GM12873 (cell line): ENCODE results near the gene CEP112.
A peak's percentile ranks its signal among the peaks of the same experiment; 100 is the strongest.

Experiments
- CTCF ChIP-seq: IDR thresholded peaks from 2 replicates; pipeline ENCODE4 v1.5.1; 2012; ENCODE audit warnings: low read depth, mild to moderate bottlenecking, moderate library complexity, low read length, control low read depth; ENCODE audit not compliant: insufficient read depth; ENCODE audit errors: missing control alignments

Gene CEP112

GRCh38 chr17:66037221-66037620 is 154.7 kb downstream of the CEP112 start:
- TF ChIP-seq CTCF: no peak

DNA sequence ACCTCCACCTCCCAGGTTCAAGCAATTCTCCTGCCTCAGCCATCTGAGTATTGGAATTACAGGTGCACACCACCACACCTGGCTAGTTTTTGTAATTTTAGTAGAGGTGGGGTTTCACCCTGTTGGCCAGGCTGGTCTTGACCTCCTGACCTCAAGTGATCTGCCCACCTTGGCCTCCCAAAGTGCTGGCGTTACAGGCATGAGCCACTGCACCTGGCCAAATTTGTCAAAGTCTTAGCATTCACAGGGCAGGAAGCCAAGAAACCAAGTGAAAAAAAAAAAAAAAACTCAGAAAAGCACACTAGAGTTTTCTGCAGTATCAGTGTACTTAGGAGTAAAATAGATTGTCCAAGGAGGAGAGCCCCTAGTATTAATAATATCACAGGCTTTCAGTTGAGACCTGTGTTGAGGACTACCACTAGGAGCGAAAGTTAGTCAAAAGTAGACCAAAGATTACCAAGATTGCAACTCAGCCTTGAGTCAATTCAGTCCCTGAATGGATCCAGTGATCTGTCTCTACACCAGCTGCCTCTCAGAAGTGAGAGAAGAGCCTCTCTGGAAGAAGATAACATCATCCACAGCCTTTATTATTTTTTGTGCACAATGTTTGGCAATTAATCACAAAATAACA is 159.7 kb downstream of the CEP112 start:
- TF ChIP-seq CTCF: no peak

GRCh38 chr17:66025551-66025950 is 166.4 kb downstream of the CEP112 start:
- TF ChIP-seq CTCF: no peak

- TF ChIP-seq CTCF: peak; percentile 41
Measured at GRCh38 chr17:66021757-66022156, 170.2 kb downstream of the CEP112 start.

DNA sequence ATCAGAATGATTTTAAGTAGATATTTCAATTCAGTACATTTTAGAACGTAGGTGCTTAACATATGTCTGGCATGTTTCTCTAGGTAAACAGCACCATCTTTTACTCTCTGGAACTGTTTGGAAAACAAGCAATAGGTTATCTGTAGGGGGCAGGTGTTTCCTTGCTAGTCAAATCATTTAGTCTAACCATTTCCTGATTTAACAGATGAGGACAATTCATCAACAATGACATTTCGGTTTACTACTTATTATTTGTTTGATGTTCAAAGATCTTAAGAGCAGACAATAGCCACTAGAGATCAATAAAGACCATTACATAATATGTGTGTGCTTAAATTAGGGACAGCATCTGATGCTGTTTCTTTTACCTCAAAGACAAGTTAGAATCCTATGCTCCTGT is 173.1 kb downstream of the CEP112 start:
- no peak for TF ChIP-seq CTCF

DNA sequence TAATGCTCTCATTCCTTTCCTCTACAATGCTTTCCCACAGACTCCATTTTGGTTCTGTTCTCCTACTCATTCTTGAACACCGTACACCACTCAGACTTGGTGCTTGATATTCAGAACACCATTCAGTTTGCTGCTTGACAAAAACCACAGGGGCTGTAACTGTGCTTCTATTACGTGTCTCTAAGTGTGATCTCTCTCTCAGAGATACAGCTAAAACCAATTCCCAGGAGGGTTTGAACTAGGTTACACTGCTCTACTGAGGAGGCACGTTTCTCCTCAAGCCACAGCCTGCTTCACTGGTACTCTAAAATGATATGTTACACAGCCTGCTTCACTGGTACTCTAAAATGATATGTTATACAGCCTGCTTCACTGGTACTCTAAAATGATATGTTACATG is 175.7 kb downstream of the CEP112 start:
- TF ChIP-seq CTCF: no peak

GRCh38 chr17:66008680-66009079 is 183.3 kb downstream of the CEP112 start:
- no peak for TF ChIP-seq CTCF
